ENCODE measurements around the gene CIAO3. TPM values are rescaled to one million over a fixed set of nuclear protein-coding genes. Genes with fewer than 3 reads are reported as not detected.

Gene CIAO3
- total RNA-seq, 1 experiment from 2014 or later = 21.9 TPM

DNA sequence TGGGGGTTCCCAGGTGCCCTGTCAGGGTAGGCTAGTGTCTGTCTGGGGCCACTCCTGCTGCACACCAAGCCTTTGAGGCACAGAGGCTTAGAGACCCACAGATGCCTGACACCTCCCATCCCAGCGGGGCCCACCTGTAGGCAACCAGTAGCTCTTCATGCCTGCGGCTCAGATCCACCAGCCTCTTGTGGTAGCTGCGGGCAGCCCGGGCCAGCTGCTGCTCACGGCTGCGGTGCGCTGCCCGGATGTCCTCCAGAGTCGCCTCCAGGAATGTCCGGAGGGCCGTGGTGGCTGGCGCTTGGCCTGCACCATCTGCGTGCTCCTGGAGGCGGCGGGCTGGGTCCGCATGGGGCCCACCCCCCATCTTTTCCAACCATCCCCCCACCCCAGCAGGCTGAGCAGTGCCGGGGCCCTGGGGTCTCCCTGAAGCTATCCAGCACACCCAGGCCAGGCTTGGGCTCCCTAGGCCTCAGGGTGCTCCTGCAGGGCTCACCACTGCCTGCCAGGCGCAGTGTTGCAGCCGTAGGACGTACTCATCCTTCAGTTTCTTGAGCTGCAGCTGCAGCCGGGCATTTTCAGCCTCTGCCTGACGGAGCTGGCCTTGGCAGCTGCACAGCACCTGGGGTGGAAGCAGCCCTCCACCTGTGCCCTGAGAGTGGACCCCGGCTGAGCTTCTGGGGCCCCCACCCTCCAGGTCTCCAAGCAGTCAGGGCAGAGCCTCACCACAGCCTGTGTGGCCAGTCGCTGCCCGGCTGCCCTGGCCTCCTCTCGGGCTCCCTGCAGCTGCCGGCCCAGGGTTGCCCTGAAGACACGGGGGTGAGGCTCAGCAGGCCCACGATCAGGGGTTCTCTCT, 16.4 kb downstream of the CIAO3 start:
- Histone ChIP-seq H3K4me1 (ENCODE audit: insufficient read depth, low read length) (no peaks in the 10 kb centered on the region), H3K9ac (ENCODE audit: extremely low read depth, insufficient read length, low read length) (no peak overlapping the region), H3K9me3 (ENCODE audit: control insufficient read depth, low read depth, low read length) (no peaks in the 10 kb centered on the region), H3K14ac (ENCODE audit: insufficient read depth, low read length) (no peak overlapping the region; the same call in 1 of the 2 replicates), H4K91ac (ENCODE audit: insufficient read length, low read depth, low read length) (no peak overlapping the region), H2BK120ac (ENCODE audit: low read depth, low read length, poor library complexity, severe bottlenecking) (no peak overlapping the region), H4K8ac (replicated peaks; ENCODE audit: insufficient read length, low read depth, low read length) (no peak overlapping the region), H3K27me3 (ENCODE audit: insufficient read depth, low read length) (no peaks in the 10 kb centered on the region), H2BK12ac (ENCODE audit: insufficient read length, low read depth, low read length) (no peak overlapping the region), H3K18ac (ENCODE audit: insufficient read length, low read depth, low read length) (no peak overlapping the region), H3K23ac (ENCODE audit: insufficient read length, low read depth, low read length) (no peak overlapping the region), H4K5ac (ENCODE audit: insufficient read length, low read depth, low read length) (no peak overlapping the region), H3K79me2 (ENCODE audit: insufficient read depth, low read length) (no peaks in the 10 kb centered on the region), H2AK5ac (ENCODE audit: insufficient read length, low read length) (no peak overlapping the region), H4K20me1 (ENCODE audit: control insufficient read depth, insufficient read depth, insufficient read length) (no peaks in the 10 kb centered on the region), H2BK20ac (ENCODE audit: low read depth, low read length, poor library complexity, severe bottlenecking) (no peak overlapping the region), H3T11ph (ENCODE audit: low read length) (no peak overlapping the region), H2BK15ac (ENCODE audit: low read depth, low read length) (no peak overlapping the region), H2BK5ac (ENCODE audit: insufficient read length, low read length) (no peak overlapping the region), H3K4me2 (ENCODE audit: insufficient read depth, insufficient read length, low read length) (no peak overlapping the region), H3K23me2 (ENCODE audit: insufficient read length, low read depth, low read length, poor library complexity, severe bottlenecking) (peaks cover 13% of the 10 kb centered on the region), H3K79me1 (ENCODE audit: insufficient read depth, low read depth, low read length, poor library complexity, severe bottlenecking) (no peaks in the 10 kb centered on the region), H2AFZ (ENCODE audit: low read length) (no peak overlapping the region), H3K27ac (ENCODE audit: insufficient read length, low read depth, low read length) (no peak overlapping the region), H3K4ac (ENCODE audit: low read depth, low read length) (no peak overlapping the region), H3K56ac (ENCODE audit: insufficient read length, low read depth, low read length) (no peak overlapping the region)
- Mint-ChIP-seq H3K36me3 (ENCODE audit: insufficient read depth in 1 of 3, low read depth in 3 of 3) (peaks cover 0 to 5% (median 3%) of the 10 kb centered on the region in 3 experiments; a peak in 1 of 7 replicates), H3K27me3 (ENCODE audit: low read depth) (peaks cover 14% of the 10 kb centered on the region), H3K4me3 (no peak overlapping the region), H3K4me1 (peaks cover 5 to 10% of the 10 kb centered on the region in 2 experiments), H3K27ac (no peak overlapping the region), H3K9me3 (no peaks in the 10 kb centered on the region)
- WGBS (ENCODE audit: extremely low coverage, insufficient read length, low lambda C conversion rate) = no CpG with 5 or more reads among the region's 29 CpGs
- TF ChIP-seq, protein P1, sequence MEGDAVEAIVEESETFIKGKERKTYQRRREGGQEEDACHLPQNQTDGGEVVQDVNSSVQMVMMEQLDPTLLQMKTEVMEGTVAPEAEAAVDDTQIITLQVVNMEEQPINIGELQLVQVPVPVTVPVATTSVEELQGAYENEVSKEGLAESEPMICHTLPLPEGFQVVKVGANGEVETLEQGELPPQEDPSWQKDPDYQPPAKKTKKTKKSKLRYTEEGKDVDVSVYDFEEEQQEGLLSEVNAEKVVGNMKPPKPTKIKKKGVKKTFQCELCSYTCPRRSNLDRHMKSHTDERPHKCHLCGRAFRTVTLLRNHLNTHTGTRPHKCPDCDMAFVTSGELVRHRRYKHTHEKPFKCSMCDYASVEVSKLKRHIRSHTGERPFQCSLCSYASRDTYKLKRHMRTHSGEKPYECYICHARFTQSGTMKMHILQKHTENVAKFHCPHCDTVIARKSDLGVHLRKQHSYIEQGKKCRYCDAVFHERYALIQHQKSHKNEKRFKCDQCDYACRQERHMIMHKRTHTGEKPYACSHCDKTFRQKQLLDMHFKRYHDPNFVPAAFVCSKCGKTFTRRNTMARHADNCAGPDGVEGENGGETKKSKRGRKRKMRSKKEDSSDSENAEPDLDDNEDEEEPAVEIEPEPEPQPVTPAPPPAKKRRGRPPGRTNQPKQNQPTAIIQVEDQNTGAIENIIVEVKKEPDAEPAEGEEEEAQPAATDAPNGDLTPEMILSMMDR (conservative IDR thresholded peaks at IDR 0.05) = no peak
- no peak for DNase-seq

Measured in H9 (cell line).